ENCODE measurements around the gene PGS1. TPM values are rescaled to one million over a fixed set of nuclear protein-coding genes. Genes with fewer than 3 reads are reported as not detected.

The PGS1 gene
- total and polyA plus RNA-seq, 2 donors (not counting 1 experiment from before 2014, with no cell fraction given), result 22.4 to 34.5 TPM

DNA sequence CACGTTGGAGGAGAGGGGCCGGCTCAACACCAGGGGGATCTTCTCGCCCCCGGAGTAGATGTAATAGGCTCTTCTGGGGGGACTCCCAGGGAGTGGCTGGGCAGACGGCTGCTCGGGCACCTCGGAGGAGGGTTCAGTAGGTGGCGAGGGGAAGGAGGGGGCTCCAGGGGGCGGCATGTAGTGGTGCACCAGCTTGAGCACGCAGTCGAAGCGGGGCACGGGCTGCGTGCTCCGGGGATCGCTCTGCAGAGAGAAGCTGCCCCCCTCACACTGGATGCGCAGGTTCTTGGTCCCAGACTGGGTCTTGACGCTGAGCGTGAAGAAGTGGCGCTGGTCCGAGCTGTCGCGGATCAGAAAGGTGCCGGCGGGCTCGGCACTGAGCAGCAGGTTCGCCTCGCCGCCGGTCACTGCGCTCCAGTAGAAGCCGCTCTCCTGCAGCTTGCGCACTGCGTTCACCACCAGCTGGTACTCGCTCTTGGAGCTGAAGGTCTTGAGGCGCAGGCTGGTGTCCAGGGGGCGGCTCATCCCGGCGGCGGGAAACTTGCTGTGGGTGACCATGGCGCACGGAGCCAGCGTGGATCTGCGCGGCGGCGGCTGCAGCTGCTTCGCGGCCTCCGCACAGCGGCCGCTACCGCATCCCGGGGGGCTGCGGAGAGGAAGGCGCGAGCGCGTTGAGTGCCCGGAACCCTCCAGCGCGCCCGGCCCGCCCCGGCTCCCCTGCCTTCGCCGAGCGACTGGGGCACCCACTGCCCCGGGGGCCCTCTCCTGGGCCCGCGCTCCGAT lies 19.7 kb upstream of the PGS1 start:
- H4K20me1 ChIP-seq (ENCODE audit: control insufficient read depth, extremely low read depth, insufficient read depth, low read length), result no peaks in the 10 kb centered on the region
- peak overlapping the region; percentile 54 to 98 (median 75) for H3K4me3 ChIP-seq (replicated peaks in 1 of 4; ENCODE audit: control extremely low read depth in 1 of 4, insufficient read depth in 1 of 4, low read depth in 3 of 4, low read length in 4 of 4)
- peaks cover 50% of the 10 kb centered on the region for H3K79me2 ChIP-seq (ENCODE audit: control insufficient read depth, insufficient read depth, low read length)
- TF ChIP-seq, protein P1, sequence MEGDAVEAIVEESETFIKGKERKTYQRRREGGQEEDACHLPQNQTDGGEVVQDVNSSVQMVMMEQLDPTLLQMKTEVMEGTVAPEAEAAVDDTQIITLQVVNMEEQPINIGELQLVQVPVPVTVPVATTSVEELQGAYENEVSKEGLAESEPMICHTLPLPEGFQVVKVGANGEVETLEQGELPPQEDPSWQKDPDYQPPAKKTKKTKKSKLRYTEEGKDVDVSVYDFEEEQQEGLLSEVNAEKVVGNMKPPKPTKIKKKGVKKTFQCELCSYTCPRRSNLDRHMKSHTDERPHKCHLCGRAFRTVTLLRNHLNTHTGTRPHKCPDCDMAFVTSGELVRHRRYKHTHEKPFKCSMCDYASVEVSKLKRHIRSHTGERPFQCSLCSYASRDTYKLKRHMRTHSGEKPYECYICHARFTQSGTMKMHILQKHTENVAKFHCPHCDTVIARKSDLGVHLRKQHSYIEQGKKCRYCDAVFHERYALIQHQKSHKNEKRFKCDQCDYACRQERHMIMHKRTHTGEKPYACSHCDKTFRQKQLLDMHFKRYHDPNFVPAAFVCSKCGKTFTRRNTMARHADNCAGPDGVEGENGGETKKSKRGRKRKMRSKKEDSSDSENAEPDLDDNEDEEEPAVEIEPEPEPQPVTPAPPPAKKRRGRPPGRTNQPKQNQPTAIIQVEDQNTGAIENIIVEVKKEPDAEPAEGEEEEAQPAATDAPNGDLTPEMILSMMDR (conservative IDR thresholded peaks at IDR 0.05 in 1 of 2, IDR thresholded peaks at IDR 0.05 in 1 of 2; ENCODE audit: low read depth in 1 of 2, low read length in 2 of 2), result no peak
- TF ChIP-seq EZH2 (IDR thresholded peaks at IDR 0.05; ENCODE audit: low read length, missing control alignments), result no peak
- H3K36me3 ChIP-seq (ENCODE audit: control insufficient read depth, insufficient read depth, low read length), result peaks cover 21% of the 10 kb centered on the region
- no peaks in the 10 kb centered on the region for H3K9me3 ChIP-seq (ENCODE audit: control insufficient read depth, insufficient read depth, low read depth, low read length)
- peak overlapping the region; percentile 97 for H3K9ac ChIP-seq (ENCODE audit: insufficient read depth, low read length)
- DNase-seq (ENCODE audit: low read depth in 2 of 2), result peak; percentile 56 to 76
- H3K4me2 ChIP-seq (ENCODE audit: extremely low read depth, insufficient read depth, low read length), result peak overlapping the region; percentile 67
- no peaks in the 10 kb centered on the region for H3K27me3 ChIP-seq (ENCODE audit: control insufficient read depth, insufficient read depth, low read length)
- no peak overlapping the region for H2AFZ ChIP-seq (ENCODE audit: low read length)
- peaks cover 15% of the 10 kb centered on the region for H3K4me1 ChIP-seq (ENCODE audit: control insufficient read depth, extremely low read depth, insufficient read depth, low read length)
- peak overlapping the region; percentile 98 for H3K27ac ChIP-seq (ENCODE audit: insufficient read depth, low read length)

DNA sequence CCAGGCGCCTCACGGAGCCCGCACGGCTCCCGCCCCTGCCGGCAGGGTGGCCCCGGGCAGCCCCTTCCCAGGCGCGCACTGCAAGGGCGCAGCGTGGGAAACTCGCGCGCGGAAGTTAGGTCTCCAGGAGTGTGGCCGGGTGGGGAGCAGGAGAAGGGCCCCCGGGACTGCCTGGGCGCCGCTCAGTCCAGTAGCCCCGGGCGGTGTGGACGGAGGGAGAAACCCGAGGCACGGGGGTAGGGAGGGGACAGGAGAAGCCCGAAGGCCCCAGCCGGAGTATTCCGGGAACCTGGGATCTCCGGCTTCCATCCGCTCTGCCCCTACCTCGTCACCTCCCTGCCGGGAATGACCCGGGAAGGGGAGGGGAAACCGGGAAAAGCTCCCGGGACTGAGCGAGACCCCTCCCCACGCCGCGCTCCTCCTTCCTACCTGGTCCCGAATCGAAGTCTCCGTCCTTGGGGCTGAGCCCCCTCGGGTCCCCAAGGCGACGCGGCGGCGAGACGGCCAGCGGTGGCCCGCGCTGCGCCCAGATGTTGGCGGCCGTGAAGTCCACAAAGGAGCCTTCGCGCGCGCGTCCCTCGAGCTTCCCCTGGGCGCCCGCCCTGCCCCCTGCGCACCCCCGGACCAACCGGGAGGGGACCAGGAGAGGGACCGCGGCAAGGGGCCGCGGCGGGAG lies 19.0 kb upstream of the PGS1 start:
- peak overlapping the region; percentile 98 for H3K27ac ChIP-seq (ENCODE audit: insufficient read depth, low read length)
- H3K9me3 ChIP-seq (ENCODE audit: control insufficient read depth, insufficient read depth, low read depth, low read length), result no peaks in the 10 kb centered on the region
- no peaks in the 10 kb centered on the region for H4K20me1 ChIP-seq (ENCODE audit: control insufficient read depth, extremely low read depth, insufficient read depth, low read length)
- DNase-seq (ENCODE audit: low read depth in 2 of 2), result peak; percentile 52 to 55
- H3K79me2 ChIP-seq (ENCODE audit: control insufficient read depth, insufficient read depth, low read length), result peaks cover 50% of the 10 kb centered on the region
- peaks cover 10% of the 10 kb centered on the region for H3K4me1 ChIP-seq (ENCODE audit: control insufficient read depth, extremely low read depth, insufficient read depth, low read length)
- H3K36me3 ChIP-seq (ENCODE audit: control insufficient read depth, insufficient read depth, low read length), result peaks cover 19% of the 10 kb centered on the region
- peak overlapping the region; percentile 97 for H3K9ac ChIP-seq (ENCODE audit: insufficient read depth, low read length)
- peak overlapping the region; percentile 54 to 98 (median 64) for H3K4me3 ChIP-seq (replicated peaks in 1 of 4; ENCODE audit: control extremely low read depth in 1 of 4, insufficient read depth in 1 of 4, low read depth in 3 of 4, low read length in 4 of 4)
- no peaks in the 10 kb centered on the region for H3K27me3 ChIP-seq (ENCODE audit: control insufficient read depth, insufficient read depth, low read length)
- no peak overlapping the region for H3K4me2 ChIP-seq (ENCODE audit: extremely low read depth, insufficient read depth, low read length)
- H2AFZ ChIP-seq (ENCODE audit: low read length), result no peak overlapping the region
- TF ChIP-seq EZH2 (IDR thresholded peaks at IDR 0.05; ENCODE audit: low read length, missing control alignments), result no peak
- TF ChIP-seq, protein P1 (conservative IDR thresholded peaks at IDR 0.05 in 1 of 2, IDR thresholded peaks at IDR 0.05 in 1 of 2; ENCODE audit: low read depth in 1 of 2, low read length in 2 of 2), result no peak

DNA sequence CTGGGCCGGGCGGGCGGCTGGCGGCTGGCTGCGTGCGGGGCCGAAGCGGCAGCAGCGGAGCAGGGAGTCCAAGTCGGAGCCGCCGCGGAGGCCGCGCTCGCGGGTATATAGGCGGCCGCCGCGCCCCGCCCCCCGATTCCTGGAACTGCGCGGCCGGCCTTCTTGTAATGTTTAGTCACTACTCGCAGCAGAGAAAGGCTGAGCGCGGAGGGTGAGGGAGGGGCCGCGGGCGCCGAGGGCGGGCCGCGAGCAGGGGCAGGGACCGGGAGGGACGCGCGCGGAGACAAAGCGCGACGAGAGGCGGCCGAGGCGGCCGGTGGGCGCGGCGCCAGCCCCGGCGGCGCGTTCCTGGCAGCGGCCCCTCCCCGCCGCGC lies 18.5 kb upstream of the PGS1 start, which contains the start of gene SOCS3:
SOCS3 (minus strand) TSS at position 81 of the 374 bp plus-strand sequence. CDS start 982 bp downstream, outside the sequence.
- peak within 1 kb of the TSS; percentile 10 for H2AFZ ChIP-seq (ENCODE audit: low read length)
- peak within 1 kb of the TSS; percentile 97 for H3K9ac ChIP-seq (ENCODE audit: insufficient read depth, low read length)
- H3K4me1 ChIP-seq (ENCODE audit: control insufficient read depth, extremely low read depth, insufficient read depth, low read length), result peaks cover 7% of the 10 kb centered on the region
- H3K4me3 ChIP-seq (replicated peaks in 1 of 4; ENCODE audit: control extremely low read depth in 1 of 4, insufficient read depth in 1 of 4, low read depth in 3 of 4, low read length in 4 of 4), result peak within 1 kb of the TSS; percentile 58 to 98 (median 78)
- peaks cover 47% of the 10 kb centered on the region for H3K79me2 ChIP-seq (ENCODE audit: control insufficient read depth, insufficient read depth, low read length)
- no peaks in the 10 kb centered on the region for H3K27me3 ChIP-seq (ENCODE audit: control insufficient read depth, insufficient read depth, low read length)
- H3K27ac ChIP-seq (ENCODE audit: insufficient read depth, low read length), result peak within 1 kb of the TSS; percentile 98
- peak; percentile 95 to 97 for DNase-seq (ENCODE audit: low read depth in 2 of 2)
- TF ChIP-seq EZH2 (IDR thresholded peaks at IDR 0.05; ENCODE audit: low read length, missing control alignments), result no peak
- TF ChIP-seq, protein P1 (conservative IDR thresholded peaks at IDR 0.05 in 1 of 2, IDR thresholded peaks at IDR 0.05 in 1 of 2; ENCODE audit: low read depth in 1 of 2, low read length in 2 of 2), result no peak
- peak within 1 kb of the TSS; percentile 83 for H3K4me2 ChIP-seq (ENCODE audit: extremely low read depth, insufficient read depth, low read length)
- peaks cover 16% of the 10 kb centered on the region for H3K36me3 ChIP-seq (ENCODE audit: control insufficient read depth, insufficient read depth, low read length)
- H4K20me1 ChIP-seq (ENCODE audit: control insufficient read depth, extremely low read depth, insufficient read depth, low read length), result no peaks in the 10 kb centered on the region
- H3K9me3 ChIP-seq (ENCODE audit: control insufficient read depth, insufficient read depth, low read depth, low read length), result no peaks in the 10 kb centered on the region
